AG09309 (cell line): Measurements from ENCODE around the gene SPIRE2.

Experiments
- DNase-seq: peaks from one replicate; pipeline ENCODE4 v3.0.0-alpha.2; 2010; ENCODE audit warnings: low read depth
- H3K4me3 ChIP-seq: 2 replicates; pipeline ENCODE4 v1.5.1; 2011; ENCODE audit warnings: mild to moderate bottlenecking, low read depth, low read length, moderate library complexity; ENCODE audit not compliant: control insufficient read depth
- CTCF ChIP-seq: IDR thresholded peaks from 2 replicates; pipeline ENCODE4 v1.5.1; 2011; ENCODE audit warnings: mild to moderate bottlenecking, low read depth, low read length, inconsistent platforms; ENCODE audit not compliant: insufficient read depth, control insufficient read depth; ENCODE audit errors: missing control alignments

The SPIRE2 gene

GRCh38 chr16:89890886-89891657 lies 62.8 kb downstream of the SPIRE2 start:
- H3K4me3 ChIP-seq: no peak overlapping the region
- TF ChIP-seq CTCF: no peak

DNA sequence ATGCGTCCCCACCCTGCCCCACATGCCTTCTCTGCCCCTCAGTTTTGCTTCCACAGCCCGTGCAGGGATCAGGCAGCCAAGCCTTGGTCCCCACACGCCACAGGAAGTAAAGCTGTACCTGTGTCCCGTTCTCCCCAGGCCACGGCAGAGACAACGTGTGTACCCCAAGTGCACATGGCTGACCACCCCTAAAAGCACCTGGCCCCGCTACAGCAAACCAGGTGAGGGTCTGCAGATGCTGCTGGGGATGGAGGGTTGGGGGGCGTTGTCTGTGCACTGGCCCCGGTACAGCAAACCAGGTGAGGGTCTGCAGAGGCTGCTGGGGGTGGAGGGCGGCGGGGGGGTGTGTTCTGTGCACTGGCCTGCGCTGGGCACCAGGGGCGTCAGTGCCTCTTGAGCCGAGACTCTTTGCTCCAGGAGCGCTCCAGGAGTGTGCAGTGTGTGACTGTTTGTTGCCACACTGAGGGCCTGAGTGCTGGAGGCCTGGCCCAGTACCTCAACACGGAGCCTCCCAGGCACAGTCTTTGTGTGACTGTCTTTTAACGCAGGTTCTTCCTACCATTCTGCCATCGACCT lies 63.9 kb downstream of the SPIRE2 start:
- no peak for DNase-seq
- no peak overlapping the region for H3K4me3 ChIP-seq
- TF ChIP-seq CTCF: no peak

More at GRCh38 chr16:89890886-89891657, 62.8 kb downstream of the SPIRE2 start:
- DNase-seq: no peak

DNA sequence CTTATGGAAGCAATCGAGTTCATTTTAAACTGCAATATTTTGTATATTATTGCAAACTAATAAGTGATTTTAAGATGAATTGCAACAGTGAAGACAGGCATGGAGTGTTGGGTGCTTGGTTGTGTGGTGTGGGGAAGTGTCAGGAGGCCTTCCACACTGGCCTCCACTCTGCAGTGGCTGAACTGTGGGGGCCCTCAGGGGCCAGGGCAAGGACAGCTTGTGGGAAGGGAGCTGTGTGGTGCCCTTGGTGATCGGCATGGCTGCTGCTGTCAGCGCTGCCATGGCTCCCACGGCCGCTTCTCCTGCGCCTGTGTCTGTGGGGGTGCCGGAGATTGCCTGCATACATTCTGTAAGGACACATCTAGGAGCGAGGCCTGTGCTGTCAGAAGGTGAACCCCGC lies 64.4 kb downstream of the SPIRE2 start:
- no peak for TF ChIP-seq CTCF
- H3K4me3 ChIP-seq: no peak overlapping the region
- no peak for DNase-seq

GRCh38 chr16:89893642-89894548 lies 65.6 kb downstream of the SPIRE2 start:
- no peak overlapping the region for H3K4me3 ChIP-seq
- TF ChIP-seq CTCF: no peak
- no peak for DNase-seq

DNA sequence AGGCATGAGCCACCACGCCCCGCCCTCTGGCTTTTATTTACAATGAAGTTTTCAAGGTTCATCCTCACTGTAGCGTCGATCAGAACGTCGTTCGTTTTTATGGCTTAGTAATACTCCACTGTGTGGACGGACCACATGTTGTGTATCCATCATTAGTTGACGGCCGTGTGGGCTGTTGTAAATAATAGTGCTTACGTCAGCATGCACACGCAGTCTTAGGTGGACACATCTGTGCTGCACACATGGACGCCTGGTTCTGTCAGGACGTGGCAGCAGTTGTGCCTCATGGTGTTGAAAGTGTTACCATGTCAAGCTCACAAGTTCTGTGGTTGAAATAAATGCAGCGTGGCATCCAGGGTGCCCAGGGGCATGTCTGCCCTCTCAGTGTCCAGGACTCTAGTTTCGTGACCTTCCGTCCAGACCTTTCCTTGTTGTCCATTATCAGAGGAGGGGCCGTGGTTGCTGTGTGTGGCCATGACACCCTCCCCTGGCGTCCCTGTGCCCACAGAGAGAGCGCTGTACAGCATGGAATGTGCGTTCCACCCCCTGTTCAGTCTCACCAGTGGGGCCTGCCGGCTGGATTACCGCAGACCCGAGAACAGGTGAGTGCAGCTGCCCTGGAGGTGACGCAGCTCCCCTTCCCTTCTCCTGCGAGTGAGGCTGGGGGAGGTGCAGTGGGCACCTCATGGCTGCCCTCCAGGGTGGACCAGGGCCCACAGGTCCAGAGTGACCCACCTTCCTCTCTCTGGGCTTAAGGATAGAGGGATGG lies 67.4 kb downstream of the SPIRE2 start:
- DNase-seq: no peak
- H3K4me3 ChIP-seq: no peak overlapping the region
- no peak for TF ChIP-seq CTCF

DNA sequence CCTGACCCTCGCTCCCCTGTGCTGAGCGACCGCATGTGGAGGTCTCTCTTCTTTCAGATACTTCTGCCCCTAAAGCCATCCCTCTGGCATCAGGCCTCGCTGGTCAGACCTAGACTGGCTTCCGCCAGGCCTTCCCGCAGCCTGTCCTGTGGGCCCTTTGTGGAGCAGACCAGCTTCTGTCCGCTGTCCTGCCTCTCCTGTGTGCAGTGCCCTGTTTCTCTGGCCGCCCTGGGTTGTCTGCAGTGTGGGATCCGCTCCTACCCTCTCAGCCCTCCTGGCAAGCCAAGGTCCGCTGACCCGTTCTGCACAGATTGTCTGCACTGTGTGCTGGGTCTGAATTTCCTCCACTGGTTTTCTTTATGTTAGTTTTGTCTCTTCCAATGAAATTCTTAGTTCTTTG lies 68.9 kb downstream of the SPIRE2 start:
- no peak overlapping the region for H3K4me3 ChIP-seq
- no peak for TF ChIP-seq CTCF
- DNase-seq: no peak
